Omental fat pad (tissue), 4 donors: ENCODE data around the gene CNGA2. TPM values are rescaled to one million over a fixed set of nuclear protein-coding genes. Genes with fewer than 3 reads are reported as not detected.

Source experiments
- ATAC-seq: fragments of 150-250 bp; one replicate; pipeline ENCODE4 v1.9.1; 2016; ENCODE audit warnings: mild to moderate bottlenecking, moderate library complexity; ENCODE audit not compliant: low FRiP score
- DNase-seq: peaks from one replicate; pipeline ENCODE4 v3.0.0-alpha.2; 2019; ENCODE audit warnings: low spot score
- CTCF ChIP-seq, 3 donors: fragments of 450-650 bp; IDR thresholded peaks; one replicate each; pipeline ENCODE4 v1.5.1; 2016 to 2017; ENCODE audit warnings: antibody characterized with exemption in 3 of 3, mild to moderate bottlenecking in 3 of 3, moderate library complexity in 2 of 3
- total RNA-seq, 4 donors: library from RNA; depleted of rRNA; stranded (reverse); fragments of >200 nt; gene quantifications; one replicate each; pipeline ENCODE4 v1.1.0, GENCODE V29; 2016

The CNGA2 gene
- total RNA-seq, 4 donors from 2014 or later = not detected

GRCh38 chrX:151773434-151773833 lies 38.9 kb downstream of the CNGA2 start:
- no peak for TF ChIP-seq CTCF (IDR thresholded peaks at IDR 0.05)
- no peak for ATAC-seq
- no peak for DNase-seq

- no peak for TF ChIP-seq CTCF (IDR thresholded peaks at IDR 0.05)
- DNase-seq = no peak
- no peak for ATAC-seq
These were observed 39.9 kb downstream of the CNGA2 start for GRCh38 chrX:151774421-151774820.

- DNase-seq = no peak
- no peak for TF ChIP-seq CTCF (IDR thresholded peaks at IDR 0.05)
- no peak for ATAC-seq
These were observed 41.7 kb downstream of the CNGA2 start for GRCh38 chrX:151776181-151776731.

GRCh38 chrX:151776936-151777335 lies 42.4 kb downstream of the CNGA2 start:
- no peak for DNase-seq
- TF ChIP-seq CTCF (IDR thresholded peaks at IDR 0.05) = no peak
- ATAC-seq = no peak

GRCh38 chrX:151779258-151779657 lies 44.7 kb downstream of the CNGA2 start:
- DNase-seq (no peak), ATAC-seq (no peak)
- no peak for TF ChIP-seq CTCF (IDR thresholded peaks at IDR 0.05)

GRCh38 chrX:151780621-151781020 lies 46.1 kb downstream of the CNGA2 start:
- DNase-seq (no peak), ATAC-seq (no peak)
- no peak for TF ChIP-seq CTCF (IDR thresholded peaks at IDR 0.05)

GRCh38 chrX:151789179-151789800 lies 54.7 kb downstream of the CNGA2 start:
- ATAC-seq (no peak), DNase-seq (no peak)
- TF ChIP-seq CTCF (IDR thresholded peaks at IDR 0.05) = no peak
